K562 (cell line): ENCODE data around the gene C1orf198. TPM values are rescaled to one million over a fixed set of nuclear protein-coding genes. Genes with fewer than 3 reads are reported as not detected.

Experiments used
- ATAC-seq: fragments of 200-7000 bp; cut with Tn5 transposase; 3 replicates; pipeline ENCODE4 v1.9.1; 2020; ENCODE audit warnings: moderate library complexity
- BruUV-seq: library from RNA; stranded (reverse); fragments of 400-500 nt; replicated peaks from 2 replicates; lab custom pipeline; 2021; lab: Mats Ljungman, UMichigan
- CTCF ChIA-PET: fragments of 300-600 bp; formaldehyde crosslinking; extraction: SDS; loops from one replicate; lab custom pipeline; 2021; ENCODE audit warnings: low intra/inter-chr PET ratio; lab: Yijun Ruan, JAX
- POLR2A ChIA-PET: fragments of 300-600, 350-650 bp; sonication (Branson Sonifier 250); formaldehyde crosslinking; extraction: SDS; loops from one replicate; lab custom pipeline; 2021; ENCODE audit warnings: antibody characterized with exemption, inconsistent platforms; lab: Yijun Ruan, JAX
- DNase-seq, 4 experiments: peaks; one replicate each; pipeline versions ENCODE4 v3.0.0 to v3.0.0-alpha.2; 2011 to 2018; ENCODE audit warnings: low spot score in 3 of 4, mixed read lengths in 3 of 4; ENCODE audit errors: extremely low read depth in 1 of 4
- FAIRE-seq: peaks from 2 replicates; lab custom pipeline; 2011; peaks lifted over from hg19 to GRCh38; lab: Jason Lieb, UNC
- H2AFZ ChIP-seq: 2 replicates; pipeline ENCODE4 v1.6.0; 2011; ENCODE audit warnings: low read depth, low read length, control low read depth, inconsistent platforms
- H3K27ac ChIP-seq: fragments of 200-600 bp; 3 replicates; pipeline ENCODE4 v1.8.0; 2011; ENCODE audit warnings: low read depth, mild to moderate bottlenecking, control low read depth, inconsistent platforms, low read length, moderate library complexity, mixed read lengths; ENCODE audit errors: extremely low read depth
- H3K27me3 ChIP-seq, 2 experiments: fragments of 300-600 bp in 1 of 2; 2 replicates in 1 of 2; 3 replicates in 1 of 2; pipeline versions ENCODE4 v1.6.0 to v1.8.0; 2011; ENCODE audit warnings: inconsistent platforms in 2 of 2, low read length in 2 of 2, mild to moderate bottlenecking in 1 of 2, mixed read lengths in 1 of 2, moderate library complexity in 1 of 2; ENCODE audit not compliant: control insufficient read depth in 2 of 2, insufficient read depth in 2 of 2
- H3K36me3 ChIP-seq: fragments of 300-600 bp; 3 replicates; pipeline ENCODE4 v1.8.0; 2011; ENCODE audit warnings: mild to moderate bottlenecking, low read length, inconsistent platforms; ENCODE audit not compliant: control insufficient read depth, insufficient read depth
- H3K4me1 ChIP-seq, 2 experiments: fragments of 200-600 bp in 1 of 2; replicated peaks in 1 of 2; 2 replicates in 1 of 2; 3 replicates in 1 of 2; pipeline versions ENCODE4 v1.5.1 to v1.8.0; 2011; ENCODE audit warnings: inconsistent platforms in 2 of 2, low read length in 2 of 2, mild to moderate bottlenecking in 1 of 2, mixed read lengths in 1 of 2, moderate library complexity in 1 of 2; ENCODE audit not compliant: control insufficient read depth in 2 of 2, insufficient read depth in 2 of 2
- H3K4me2 ChIP-seq: 2 replicates; pipeline ENCODE4 v1.6.1; 2011; ENCODE audit warnings: low read length, control low read depth, inconsistent platforms, mixed read lengths; ENCODE audit not compliant: insufficient read depth
- H3K4me3 ChIP-seq: fragments of 200-600 bp; sonication (generic), shearing (Covaris generic); 2 replicates; pipeline ENCODE4 v1.5.1; 2016; ENCODE audit warnings: control low read depth, inconsistent platforms
- H3K79me2 ChIP-seq: fragments of 200-600 bp; 3 replicates; pipeline ENCODE4 v1.8.0; 2011; ENCODE audit warnings: low read length, inconsistent platforms; ENCODE audit not compliant: control insufficient read depth, insufficient read depth
- H3K9ac ChIP-seq, 2 experiments: 2 replicates each; pipeline versions ENCODE4 v1.6.0 to v1.6.1; 2011; ENCODE audit warnings: low read depth in 2 of 2, low read length in 2 of 2, control low read depth in 1 of 2, inconsistent platforms in 1 of 2, mild to moderate bottlenecking in 1 of 2, mixed read lengths in 1 of 2; ENCODE audit not compliant: insufficient read depth in 1 of 2
- H3K9me1 ChIP-seq: one replicate; pipeline ENCODE4 v1.6.0; 2011; ENCODE audit warnings: inconsistent platforms, mild to moderate bottlenecking, low read length, moderate library complexity; ENCODE audit not compliant: control insufficient read depth, insufficient read depth
- H3K9me3 ChIP-seq: replicated peaks from 2 replicates; pipeline ENCODE4 v1.5.1; 2011; ENCODE audit warnings: low read depth, low read length, inconsistent platforms; ENCODE audit not compliant: control insufficient read depth, insufficient read depth
- H4K20me1 ChIP-seq: replicated peaks from 2 replicates; pipeline ENCODE4 v1.6.1; 2011; ENCODE audit warnings: low read length, inconsistent platforms, mixed read lengths; ENCODE audit not compliant: control insufficient read depth, insufficient read depth
- CHAMP1 ChIP-seq: fragments of 450-650 bp; IDR thresholded peaks from 2 replicates; pipeline ENCODE4 v1.6.1; 2016; ENCODE audit warnings: mild to moderate bottlenecking
- CHD1 ChIP-seq: fragments of 200-600 bp; sonication (generic); IDR thresholded peaks from one replicate; pipeline ENCODE4 v1.6.1; 2012; ENCODE audit warnings: mild to moderate bottlenecking, moderate library complexity, low read length, inconsistent platforms
- ERF ChIP-seq: fragments of 450-650 bp; formaldehyde crosslinking; IDR thresholded peaks from 2 replicates; pipeline ENCODE4 v1.4.0; 2020; ENCODE audit warnings: mild to moderate bottlenecking, mixed read lengths
- TBP ChIP-seq: optimal IDR thresholded peaks from 2 replicates; pipeline ENCODE3; 2011; ENCODE audit warnings: low read depth, low read length, improper control_type of control experiment
- ZNF133 ChIP-seq: fragments of 250-450 bp; sonication (Bioruptor Pico); IDR thresholded peaks from 2 replicates; pipeline ENCODE4 v1.4.0; 2020; ENCODE audit warnings: mild to moderate bottlenecking
- ZNF263 ChIP-seq: sonication (generic); formaldehyde crosslinking; IDR thresholded peaks from 2 replicates; pipeline ENCODE4 v1.8.0; 2022; ENCODE audit warnings: mild to moderate bottlenecking, missing genetic modification reagents, borderline replicate concordance
- WGBS: fragments of 100-300 bp; shearing (Covaris generic); methylation state at CpG from one replicate; pipeline ENCODE4 v1.1.6; 2016; ENCODE audit warnings: low coverage, mixed read lengths; ENCODE audit not compliant: insufficient coverage; ENCODE audit errors: missing lambda C conversion rate; 5-methylcytosine and 5-hydroxymethylcytosine counted together
- in situ Hi-C: fragments of 300-500 bp; cut with MboI; formaldehyde crosslinking; loops from 4 replicates; pipeline ENCODE4 v1.15.0; 2018; ENCODE audit warnings: inconsistent platforms, mixed read lengths
- intact Hi-C: fragments of 100-400 bp; cut with micrococcal nuclease; formaldehyde crosslinking; loops from 2 replicates; pipeline ENCODE4 v1.14.2; 2022
- polyA plus RNA-seq, 8 experiments: library from polyadenylated mRNA; depleted of rRNA in 4 of 8; stranded (reverse) in 5 of 8; unstranded in 3 of 8; fragments of >200 nt; fragmentation: Nextera tagmentation in 2 of 8; fragmentation: Illumina TruSeq in 1 of 8; extraction: Ambion mirVana in 2 of 8; extraction: Trizol in 1 of 8; gene quantifications; 2 replicates each; pipeline versions ENCODE4 v1.2.1 to v1.2.3, GENCODE V29; 2011 to 2014; ENCODE audit warnings: inconsistent platforms in 1 of 8, missing spikeins in 1 of 8
- total RNA-seq, 7 experiments: library from RNA; depleted of rRNA in 6 of 7; stranded (reverse); fragments of >200 nt in 6 of 7; fragmentation: Illumina TruSeq in 2 of 7; extraction: Trizol in 2 of 7; gene quantifications; 2 replicates each; pipeline versions ENCODE4 v1.2.1 to v1.2.3, GENCODE V29; 2011 to 2021; ENCODE audit warnings: low replicate concordance in 1 of 7
- TF ChIP-seq, protein P1 (sequence below): fragments of 450-650 bp; IDR thresholded peaks from 2 replicates; pipeline ENCODE4 v1.6.1; 2017; ENCODE audit warnings: antibody characterized with exemption

Gene C1orf198
- total and polyA plus RNA-seq, 9 of the 15 experiments (the other 6 are each of a cell fraction or from before 2014, with no cell fraction given), result 2.0 to 15.1 (median 10.4) TPM

GRCh38 chr1:230850547-230850946, 17.8 kb downstream of the C1orf198 start:
- H3K9me3 ChIP-seq, result no peaks in the 10 kb centered on the region
- no peak for TF ChIP-seq TBP
- no peak for TF ChIP-seq ZNF133
- TF ChIP-seq ERF (CRISPR knock-in tag), result no peak
- TF ChIP-seq, protein P1, sequence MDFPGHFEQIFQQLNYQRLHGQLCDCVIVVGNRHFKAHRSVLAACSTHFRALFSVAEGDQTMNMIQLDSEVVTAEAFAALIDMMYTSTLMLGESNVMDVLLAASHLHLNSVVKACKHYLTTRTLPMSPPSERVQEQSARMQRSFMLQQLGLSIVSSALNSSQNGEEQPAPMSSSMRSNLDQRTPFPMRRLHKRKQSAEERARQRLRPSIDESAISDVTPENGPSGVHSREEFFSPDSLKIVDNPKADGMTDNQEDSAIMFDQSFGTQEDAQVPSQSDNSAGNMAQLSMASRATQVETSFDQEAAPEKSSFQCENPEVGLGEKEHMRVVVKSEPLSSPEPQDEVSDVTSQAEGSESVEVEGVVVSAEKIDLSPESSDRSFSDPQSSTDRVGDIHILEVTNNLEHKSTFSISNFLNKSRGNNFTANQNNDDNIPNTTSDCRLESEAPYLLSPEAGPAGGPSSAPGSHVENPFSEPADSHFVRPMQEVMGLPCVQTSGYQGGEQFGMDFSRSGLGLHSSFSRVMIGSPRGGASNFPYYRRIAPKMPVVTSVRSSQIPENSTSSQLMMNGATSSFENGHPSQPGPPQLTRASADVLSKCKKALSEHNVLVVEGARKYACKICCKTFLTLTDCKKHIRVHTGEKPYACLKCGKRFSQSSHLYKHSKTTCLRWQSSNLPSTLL, result no peak
- TF ChIP-seq CHD1, result no peak
- no peak for TF ChIP-seq CHAMP1
- TF ChIP-seq ZNF263 (CRISPR knock-in tag), result no peak
- no peak overlapping the region for H2AFZ ChIP-seq
- DNase-seq (no peak), FAIRE-seq (no peak), ATAC-seq (no peak)
- H3K4me3 ChIP-seq, result no peak overlapping the region
- H4K20me1 ChIP-seq, result 0 out of 2 replicates have a peak, but pooled peaks cover 7% of the 10 kb centered on the region
- CTCF ChIA-PET, result no interaction called here
- peak overlapping the region in 1 of 2 experiments; percentile 53; a peak in 1 of 4 replicates for H3K9ac ChIP-seq
- H3K4me1 ChIP-seq, result peaks cover 0 to 1% of the 10 kb centered on the region in 2 experiments; a peak in 1 of 5 replicates
- H3K36me3 ChIP-seq, result no peaks in the 10 kb centered on the region
- no peaks in the 10 kb centered on the region for H3K79me2 ChIP-seq
- H3K9me1 ChIP-seq, result no peaks in the 10 kb centered on the region
- 65% methylated on average over 8 of the region's 8 CpGs for WGBS
- intact Hi-C loops (no loop called here), in situ Hi-C loops (no loop called here)
- no TSS peak for BruUV-seq
- POLR2A ChIA-PET, result interaction anchor here (0.5 to 0.6 kb wide), 2 partner anchors 169 to 394 kb away, joined by 3 read pairs; no protein-coding TSS in a partner anchor
- H3K27me3 ChIP-seq, result peaks cover 0 to 5% of the 10 kb centered on the region in 2 experiments; a peak in 1 of 5 replicates
- no peak overlapping the region for H3K4me2 ChIP-seq
- no peak overlapping the region for H3K27ac ChIP-seq
